ENCODE measurements around the gene MRPS34.

DNA sequence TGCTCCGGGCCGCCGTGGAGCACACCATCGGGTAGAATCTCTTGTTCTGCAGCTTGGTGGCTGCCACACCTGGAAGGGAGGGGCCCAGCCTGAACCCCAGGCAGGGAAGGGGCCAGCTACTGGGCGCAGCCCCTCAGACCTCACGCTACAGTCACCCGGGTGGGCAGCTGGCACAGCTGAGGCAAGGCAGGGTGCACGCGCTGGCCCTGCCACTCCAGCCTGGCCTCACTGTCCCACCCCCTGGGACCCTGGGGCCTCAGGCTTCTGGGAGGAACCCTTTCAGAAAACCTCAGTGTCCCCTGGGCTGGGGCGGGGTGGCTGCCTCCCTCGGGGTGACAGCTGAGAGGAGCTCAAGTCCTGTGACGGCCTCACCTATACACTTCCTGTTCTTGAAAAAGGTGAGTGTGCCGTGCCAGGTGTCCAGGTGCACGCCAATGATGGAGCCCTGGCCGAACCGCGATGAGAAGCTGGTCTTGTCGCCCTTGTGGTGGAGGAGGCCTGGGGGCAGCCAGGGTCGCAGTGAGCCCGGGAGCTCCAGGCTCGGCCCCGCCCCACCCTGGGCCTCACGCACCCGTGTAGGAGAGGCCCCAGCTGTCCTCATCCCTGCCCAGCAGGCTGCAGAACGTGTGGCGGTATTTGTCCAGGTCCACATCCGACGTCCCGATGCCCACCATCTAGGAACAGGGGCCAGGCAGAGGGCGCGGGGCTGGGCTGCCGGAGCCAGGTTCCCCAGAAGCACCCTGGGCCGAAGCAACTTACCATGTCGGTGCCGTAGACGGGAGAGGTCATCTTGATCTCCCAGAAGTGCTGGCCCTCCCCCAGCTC, 4.7 kb upstream of the MRPS34 start:
- TF ChIP-seq, protein P1, sequence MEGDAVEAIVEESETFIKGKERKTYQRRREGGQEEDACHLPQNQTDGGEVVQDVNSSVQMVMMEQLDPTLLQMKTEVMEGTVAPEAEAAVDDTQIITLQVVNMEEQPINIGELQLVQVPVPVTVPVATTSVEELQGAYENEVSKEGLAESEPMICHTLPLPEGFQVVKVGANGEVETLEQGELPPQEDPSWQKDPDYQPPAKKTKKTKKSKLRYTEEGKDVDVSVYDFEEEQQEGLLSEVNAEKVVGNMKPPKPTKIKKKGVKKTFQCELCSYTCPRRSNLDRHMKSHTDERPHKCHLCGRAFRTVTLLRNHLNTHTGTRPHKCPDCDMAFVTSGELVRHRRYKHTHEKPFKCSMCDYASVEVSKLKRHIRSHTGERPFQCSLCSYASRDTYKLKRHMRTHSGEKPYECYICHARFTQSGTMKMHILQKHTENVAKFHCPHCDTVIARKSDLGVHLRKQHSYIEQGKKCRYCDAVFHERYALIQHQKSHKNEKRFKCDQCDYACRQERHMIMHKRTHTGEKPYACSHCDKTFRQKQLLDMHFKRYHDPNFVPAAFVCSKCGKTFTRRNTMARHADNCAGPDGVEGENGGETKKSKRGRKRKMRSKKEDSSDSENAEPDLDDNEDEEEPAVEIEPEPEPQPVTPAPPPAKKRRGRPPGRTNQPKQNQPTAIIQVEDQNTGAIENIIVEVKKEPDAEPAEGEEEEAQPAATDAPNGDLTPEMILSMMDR (conservative IDR thresholded peaks at IDR 0.05): no peak
- no peak for TF ChIP-seq ZFX (IDR thresholded peaks at IDR 0.05)
